Trophoblast cell (in vitro differentiated cells and primary cell): Measurements from ENCODE around the gene COL4A2.
A peak's percentile ranks its signal among the peaks of the same experiment; 100 is the strongest.

Experiments used
- DNase-seq, 2 donors: peaks; one replicate each; pipeline ENCODE4 v3.0.0-alpha.2; 2016
- H2AFZ ChIP-seq: 2 replicates; pipeline ENCODE4 v1.6.1; 2013; ENCODE audit warnings: low read length, moderate library complexity, mild to moderate bottlenecking; ENCODE audit not compliant: insufficient read depth, poor library complexity
- H2AK5ac ChIP-seq: 2 replicates; pipeline ENCODE4 v1.6.1; 2013; ENCODE audit warnings: mild to moderate bottlenecking, low read length
- H2BK120ac ChIP-seq: 2 replicates; pipeline ENCODE4 v1.6.1; 2013; ENCODE audit warnings: low read length, mild to moderate bottlenecking, moderate library complexity; ENCODE audit not compliant: insufficient read depth, poor library complexity
- H2BK12ac ChIP-seq: 2 replicates; pipeline ENCODE4 v1.6.1; 2013; ENCODE audit warnings: mild to moderate bottlenecking, low read length, moderate library complexity
- H2BK5ac ChIP-seq: 2 replicates; pipeline ENCODE4 v1.6.1; 2013; ENCODE audit warnings: low read length, low read depth, moderate library complexity, mild to moderate bottlenecking; ENCODE audit not compliant: poor library complexity
- H3K14ac ChIP-seq: 2 replicates; pipeline ENCODE4 v1.6.1; 2013; ENCODE audit warnings: mild to moderate bottlenecking, low read length
- H3K18ac ChIP-seq: 2 replicates; pipeline ENCODE4 v1.6.1; 2013; ENCODE audit warnings: mild to moderate bottlenecking, low read length
- H3K23ac ChIP-seq: 2 replicates; pipeline ENCODE4 v1.6.1; 2013; ENCODE audit warnings: low read length
- H3K27ac ChIP-seq: 2 replicates; pipeline ENCODE4 v1.5.1; 2013; ENCODE audit warnings: low read depth, mild to moderate bottlenecking, inconsistent platforms, low read length, moderate library complexity
- H3K27me3 ChIP-seq: 2 replicates; pipeline ENCODE4 v1.6.1; 2013; ENCODE audit warnings: inconsistent platforms, mild to moderate bottlenecking, low read length, moderate library complexity; ENCODE audit not compliant: insufficient read depth
- H3K36me3 ChIP-seq, 2 experiments: 1 replicate in 1 of 2; 2 replicates in 1 of 2; pipeline ENCODE4 v1.6.1; 2013; ENCODE audit warnings: low read length in 2 of 2, mild to moderate bottlenecking in 2 of 2, moderate library complexity in 1 of 2; ENCODE audit not compliant: insufficient read depth in 2 of 2, control insufficient read depth in 1 of 2
- H3K4ac ChIP-seq: 2 replicates; pipeline ENCODE4 v1.6.1; 2013; ENCODE audit warnings: low read depth, mild to moderate bottlenecking, low read length, moderate library complexity
- H3K4me1 ChIP-seq, 2 experiments: 1 replicate in 1 of 2; 2 replicates in 1 of 2; pipeline ENCODE4 v1.6.1; 2013; ENCODE audit warnings: low read length in 2 of 2, mild to moderate bottlenecking in 2 of 2, moderate library complexity in 1 of 2; ENCODE audit not compliant: insufficient read depth in 2 of 2, control insufficient read depth in 1 of 2
- H3K4me2 ChIP-seq: 2 replicates; pipeline ENCODE4 v1.6.1; 2013; ENCODE audit warnings: inconsistent platforms, mild to moderate bottlenecking, low read length, moderate library complexity
- H3K4me3 ChIP-seq: 2 replicates; pipeline ENCODE4 v1.5.1; 2013; ENCODE audit warnings: mild to moderate bottlenecking, low read depth, low read length, inconsistent platforms
- H3K79me1 ChIP-seq: one replicate; pipeline ENCODE4 v1.6.1; 2013; ENCODE audit warnings: low read length
- H3K79me2 ChIP-seq: 2 replicates; pipeline ENCODE4 v1.6.1; 2013; ENCODE audit warnings: low read length, mild to moderate bottlenecking; ENCODE audit not compliant: control insufficient read depth, insufficient read depth, poor library complexity
- H3K9ac ChIP-seq: 2 replicates; pipeline ENCODE4 v1.6.1; 2013; ENCODE audit warnings: mild to moderate bottlenecking, low read length
- H3K9me3 ChIP-seq: 2 replicates; pipeline ENCODE4 v1.6.1; 2013; ENCODE audit warnings: low read depth, mild to moderate bottlenecking, control low read depth, inconsistent platforms, low read length; ENCODE audit not compliant: insufficient read depth
- H4K12ac ChIP-seq: 2 replicates; pipeline ENCODE4 v1.6.1; 2013; ENCODE audit warnings: low read depth, mild to moderate bottlenecking, low read length, moderate library complexity
- H4K8ac ChIP-seq: 2 replicates; pipeline ENCODE4 v1.6.1; 2013; ENCODE audit warnings: low read depth, mild to moderate bottlenecking, low read length, moderate library complexity
- H4K91ac ChIP-seq: one replicate; pipeline ENCODE4 v1.6.1; 2013; ENCODE audit warnings: low read depth, mild to moderate bottlenecking, low read length, moderate library complexity
- WGBS: extraction: QIAGEN DNeasy Blood & Tissue Kit; methylation state at CpG from one replicate; pipeline ENCODE4 v1.1.7; 2013; ENCODE audit warnings: missing lambda C conversion rate; ENCODE audit not compliant: insufficient read length, insufficient coverage; ENCODE audit errors: extremely low coverage; 5-methylcytosine and 5-hydroxymethylcytosine counted together

COL4A2 gene

GRCh38 chr13:110334841-110335490 is 27.9 kb downstream of the COL4A2 start:
- Histone ChIP-seq H3K9me3 (peaks cover 1% of the 10 kb centered on the region), H3K4me1 (peaks cover 45 to 47% of the 10 kb centered on the region in 2 experiments), H3K9ac (no peak overlapping the region), H2BK120ac (peak overlapping the region; percentile 61), H3K79me2 (peaks cover 10% of the 10 kb centered on the region), H4K12ac (no peak overlapping the region), H3K36me3 (peaks cover 26 to 36% of the 10 kb centered on the region in 2 experiments), H3K4ac (peak overlapping the region; percentile 77), H2BK5ac (peak overlapping the region; percentile 63), H3K27ac (peak overlapping the region; percentile 58), H3K4me3 (no peak overlapping the region), H3K4me2 (no peak overlapping the region), H3K14ac (peak overlapping the region; percentile 74), H2BK12ac (peak overlapping the region; percentile 98), H4K91ac (peak overlapping the region; percentile 86), H3K79me1 (peaks cover 34% of the 10 kb centered on the region), H3K18ac (peak overlapping the region; percentile 95), H2AK5ac (peak overlapping the region; percentile 93), H3K27me3 (no peaks in the 10 kb centered on the region), H4K8ac (peak overlapping the region; percentile 72), H2AFZ (no peak overlapping the region), H3K23ac (no peak overlapping the region)
- DNase-seq, result no peak
- no CpG with 5 or more reads among the region's 11 CpGs for WGBS

GRCh38 chr13:110336108-110336507 is 29.0 kb downstream of the COL4A2 start:
- Histone ChIP-seq H2BK120ac (no peak overlapping the region), H3K4me1 (peaks cover 48 to 53% of the 10 kb centered on the region in 2 experiments)
- WGBS, result no CpG with 5 or more reads among the region's 9 CpGs

GRCh38 chr13:110336681-110337080 is 29.6 kb downstream of the COL4A2 start:
- Histone ChIP-seq H4K12ac (no peak overlapping the region), H3K79me2 (peaks cover 10% of the 10 kb centered on the region), H3K9ac (no peak overlapping the region), H2BK120ac (no peak overlapping the region), H2AFZ (no peak overlapping the region), H3K9me3 (peaks cover 1% of the 10 kb centered on the region), H3K4me2 (no peak overlapping the region), H4K91ac (no peak overlapping the region), H3K4me1 (peaks cover 53 to 56% of the 10 kb centered on the region in 2 experiments), H2AK5ac (no peak overlapping the region), H3K4ac (peak overlapping the region; percentile 3), H3K18ac (peak overlapping the region; percentile 46), H3K79me1 (peaks cover 43% of the 10 kb centered on the region), H3K27ac (peak overlapping the region; percentile 70), H4K8ac (no peak overlapping the region), H3K4me3 (no peak overlapping the region), H3K14ac (no peak overlapping the region), H3K23ac (no peak overlapping the region), H3K27me3 (no peaks in the 10 kb centered on the region), H2BK5ac (no peak overlapping the region), H2BK12ac (no peak overlapping the region), H3K36me3 (peaks cover 20 to 29% of the 10 kb centered on the region in 2 experiments)
- no peak for DNase-seq
- WGBS, result no CpG with 5 or more reads among the region's 5 CpGs

More at GRCh38 chr13:110336108-110336507, 29.0 kb downstream of the COL4A2 start:
- Histone ChIP-seq H3K18ac (no peak overlapping the region), H4K91ac (no peak overlapping the region), H3K14ac (no peak overlapping the region), H2BK5ac (no peak overlapping the region), H3K9ac (no peak overlapping the region), H2AK5ac (no peak overlapping the region), H3K23ac (no peak overlapping the region), H3K79me2 (peaks cover 10% of the 10 kb centered on the region), H3K4me2 (no peak overlapping the region), H2AFZ (no peak overlapping the region), H2BK12ac (no peak overlapping the region), H3K79me1 (peaks cover 41% of the 10 kb centered on the region), H3K27ac (no peak overlapping the region), H3K4me3 (no peak overlapping the region), H3K4ac (peak overlapping the region; percentile 3), H4K12ac (no peak overlapping the region), H3K27me3 (no peaks in the 10 kb centered on the region), H3K9me3 (peaks cover 1% of the 10 kb centered on the region), H4K8ac (no peak overlapping the region), H3K36me3 (peaks cover 23 to 33% of the 10 kb centered on the region in 2 experiments)
- no peak for DNase-seq

- Histone ChIP-seq H3K27me3 (no peaks in the 10 kb centered on the region), H3K14ac (peak overlapping the region; percentile 55), H3K9me3 (peaks cover 1% of the 10 kb centered on the region), H4K8ac (peak overlapping the region; percentile 59), H2BK5ac (peak overlapping the region; percentile 71), H4K91ac (peak overlapping the region; percentile 61), H3K79me1 (peaks cover 43% of the 10 kb centered on the region), H3K18ac (peak overlapping the region; percentile 91), H3K79me2 (peaks cover 10% of the 10 kb centered on the region), H3K36me3 (peaks cover 20 to 29% of the 10 kb centered on the region in 2 experiments), H3K4me1 (peaks cover 53 to 56% of the 10 kb centered on the region in 2 experiments), H3K27ac (peak overlapping the region; percentile 70), H3K4me3 (no peak overlapping the region), H2AFZ (peak overlapping the region; percentile 13), H2BK120ac (peak overlapping the region; percentile 65), H3K23ac (peak overlapping the region; percentile 49), H2AK5ac (peak overlapping the region; percentile 93), H3K4ac (peak overlapping the region; percentile 54), H3K9ac (peak overlapping the region; percentile 60), H2BK12ac (peak overlapping the region; percentile 72), H4K12ac (peak overlapping the region; percentile 25), H3K4me2 (no peak overlapping the region)
- no peak for DNase-seq
- no CpG with 5 or more reads among the region's 7 CpGs for WGBS
Measured at GRCh38 chr13:110337247-110337646, 30.2 kb downstream of the COL4A2 start.
